Smooth muscle cell of trachea (primary cell): ENCODE results near the gene GSTT2. TPM values are rescaled to one million over a fixed set of nuclear protein-coding genes. Genes with fewer than 3 reads are reported as not detected.

Source experiments
- total RNA-seq: library from RNA; depleted of rRNA; stranded (reverse); fragments of >200 nt; gene quantifications from 2 replicates; pipeline ENCODE4 v1.2.1, GENCODE V29; 2014

The GSTT2 gene
- 0.99 and 2.0 TPM in 2 replicates for total RNA-seq

GRCh38 chr22:23979557-23980240 lies at the start of gene GSTT2:
TSS of gene GSTT2 (plus strand) at chr22:23980134.

DNA sequence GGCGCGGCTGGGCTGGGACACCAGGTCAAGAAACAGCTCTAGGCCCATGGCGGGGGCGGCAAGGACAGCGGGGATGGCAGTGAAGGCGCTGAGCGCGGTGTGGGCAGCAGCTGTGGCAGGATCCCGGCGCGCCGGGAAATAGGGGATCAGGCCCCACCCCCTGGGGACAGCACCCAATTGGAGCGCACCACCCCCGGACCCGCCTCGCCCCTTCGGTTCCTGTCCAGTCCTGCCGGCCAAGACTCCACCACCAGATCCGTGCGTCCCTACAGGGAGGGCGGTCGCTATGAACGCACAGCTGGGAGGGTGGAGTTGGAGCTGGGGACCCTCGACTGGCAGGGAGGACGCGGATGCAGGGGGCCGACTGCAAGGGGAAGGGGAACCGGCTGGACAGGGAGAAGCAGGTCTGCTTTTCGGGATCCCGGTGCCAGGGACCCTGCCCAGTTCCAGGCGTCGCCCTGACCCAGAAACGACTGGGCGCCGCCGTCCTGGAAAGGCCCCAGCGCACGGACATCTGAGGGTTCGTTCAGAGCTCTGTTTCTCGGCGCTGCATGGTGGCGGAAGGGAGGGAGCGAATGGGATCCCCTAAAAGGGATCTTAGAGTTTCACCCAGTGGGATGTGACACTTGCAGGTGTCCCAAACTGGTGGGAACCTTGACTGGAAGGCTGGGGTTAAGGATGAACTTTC lies 18.7 kb upstream of the GSTT2 start, which contains the start of gene GSTT2B:
GSTT2B (minus strand) TSS at position 112 of the 688 bp plus-strand sequence; CDS start at position 48, 64 bp downstream.

DNA sequence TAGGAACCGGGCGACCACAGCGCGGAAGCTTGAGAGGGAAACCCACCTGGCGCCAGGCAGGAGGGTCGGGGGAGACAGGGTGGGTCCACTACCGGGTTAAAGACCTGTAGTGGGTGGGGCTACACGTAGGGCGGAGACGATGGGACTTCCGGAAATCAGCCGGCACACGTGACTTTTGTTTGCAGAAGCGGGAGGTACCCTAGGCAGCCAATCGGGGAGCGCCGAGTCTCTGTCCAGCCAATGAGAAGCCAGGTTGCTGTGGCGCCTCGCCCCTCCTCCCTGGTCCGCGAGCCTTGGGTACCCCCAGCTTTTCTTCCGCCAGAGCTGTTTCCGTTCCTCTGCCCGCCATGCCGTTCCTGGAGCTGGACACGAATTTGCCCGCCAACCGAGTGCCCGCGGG lies 13.4 kb upstream of the GSTT2 start, which contains the start of gene DDTL:
DDTL (plus strand) TSS at position 321 of the 400 bp plus-strand sequence; CDS start at position 348, 27 bp downstream.

GRCh38 chr22:23974345-23974744 lies 5.6 kb upstream of the GSTT2 start, which contains the start of gene DDT:
TSS of gene DDT (minus strand) at chr22:23974441. CDS start at chr22:23974414, 27 bp downstream.

GRCh38 chr22:24005201-24005600 lies 25.3 kb downstream of the GSTT2 start, which contains the start of gene GSTT4:
TSS of gene GSTT4 (minus strand) at chr22:24005453. CDS start at chr22:24005356, 97 bp downstream.

Other genes with a start within 250 kb of the GSTT2 start
- gene ZNF70, start 229.0 kb upstream of the GSTT2 start, total RNA-seq, result 3.2 and 4.3 TPM in 2 replicates
- 0.50 TPM in 1 of 2 replicates, not detected in the other for gene VPREB3, start 225.7 kb upstream of the GSTT2 start, total RNA-seq
- 1.6 and 3.1 TPM in 2 replicates for gene C22orf15, start 217.1 kb upstream of the GSTT2 start, total RNA-seq
- gene CHCHD10, start 212.2 kb upstream of the GSTT2 start, total RNA-seq, result 0.58 and 2.5 TPM in 2 replicates
- gene MMP11, start 207.3 kb upstream of the GSTT2 start, total RNA-seq, result 3.1 and 15.2 TPM in 2 replicates
- gene SMARCB1, start 193.2 kb upstream of the GSTT2 start, total RNA-seq, result 35.2 and 36.7 TPM in 2 replicates
- 0.17 TPM in 1 of 2 replicates, not detected in the other for gene DERL3, start 141.1 kb upstream of the GSTT2 start, total RNA-seq
- gene SLC2A11, start 122.3 kb upstream of the GSTT2 start, total RNA-seq, result 7.1 and 16.2 TPM in 2 replicates
- gene MIF, start 85.8 kb upstream of the GSTT2 start, total RNA-seq, result 247 and 330 TPM in 2 replicates
- gene GSTT2B, start 18.9 kb upstream of the GSTT2 start, total RNA-seq, result 6.3 and 8.1 TPM in 2 replicates
- gene DDTL, start 13.2 kb upstream of the GSTT2 start, total RNA-seq, result 1.6 and 2.0 TPM in 2 replicates
- 120 and 140 TPM in 2 replicates for gene DDT, start 5.7 kb upstream of the GSTT2 start, total RNA-seq
- gene GSTT4, start 25.3 kb downstream of the GSTT2 start, total RNA-seq, result not detected in 2 replicates
- 54.4 and 63.5 TPM in 2 replicates for gene CABIN1, start 31.2 kb downstream of the GSTT2 start, total RNA-seq
- 2.6 and 7.4 TPM in 2 replicates for gene SUSD2, start 201.4 kb downstream of the GSTT2 start, total RNA-seq